ENCODE measurements around the gene CDYL2. TPM values are rescaled to one million over a fixed set of nuclear protein-coding genes. Genes with fewer than 3 reads are reported as not detected.
"Not testable (repeated sequence)": the region's sequence is repeated elsewhere in the genome, so short reads cannot be mapped to it uniquely, and the experiment has no call there.

The CDYL2 gene
- total RNA-seq, 1 donor from 2014 or later = 3.0 TPM

DNA sequence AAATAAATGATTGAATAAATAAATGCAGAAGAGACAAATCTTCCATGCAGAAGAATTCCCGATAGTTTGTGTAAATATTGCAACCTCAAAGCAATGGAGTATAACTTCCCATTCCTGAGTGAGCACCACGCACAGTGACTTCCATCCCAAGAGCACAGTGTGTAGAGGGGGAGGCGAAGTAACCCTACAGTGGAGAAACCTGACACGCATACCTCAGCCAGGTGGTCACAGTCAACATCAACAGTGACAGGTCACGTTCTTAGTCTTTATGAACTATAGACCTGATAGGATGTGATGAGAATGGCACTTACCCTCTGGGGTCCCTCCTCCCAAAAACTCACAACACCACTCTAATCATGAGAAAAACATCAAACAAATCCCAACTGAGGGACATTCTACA lies 152.0 kb downstream of the CDYL2 start:
- Mint-ChIP-seq H3K27me3 (ENCODE audit: low read depth) (peaks cover 2% of the 10 kb centered on the region), H3K27ac (no peak overlapping the region), H3K4me1 (no peaks in the 10 kb centered on the region), H3K9me3 (peaks cover 25% of the 10 kb centered on the region), H3K4me3 (no peak overlapping the region), H3K36me3 (no peaks in the 10 kb centered on the region)
- TF ChIP-seq, protein P1, sequence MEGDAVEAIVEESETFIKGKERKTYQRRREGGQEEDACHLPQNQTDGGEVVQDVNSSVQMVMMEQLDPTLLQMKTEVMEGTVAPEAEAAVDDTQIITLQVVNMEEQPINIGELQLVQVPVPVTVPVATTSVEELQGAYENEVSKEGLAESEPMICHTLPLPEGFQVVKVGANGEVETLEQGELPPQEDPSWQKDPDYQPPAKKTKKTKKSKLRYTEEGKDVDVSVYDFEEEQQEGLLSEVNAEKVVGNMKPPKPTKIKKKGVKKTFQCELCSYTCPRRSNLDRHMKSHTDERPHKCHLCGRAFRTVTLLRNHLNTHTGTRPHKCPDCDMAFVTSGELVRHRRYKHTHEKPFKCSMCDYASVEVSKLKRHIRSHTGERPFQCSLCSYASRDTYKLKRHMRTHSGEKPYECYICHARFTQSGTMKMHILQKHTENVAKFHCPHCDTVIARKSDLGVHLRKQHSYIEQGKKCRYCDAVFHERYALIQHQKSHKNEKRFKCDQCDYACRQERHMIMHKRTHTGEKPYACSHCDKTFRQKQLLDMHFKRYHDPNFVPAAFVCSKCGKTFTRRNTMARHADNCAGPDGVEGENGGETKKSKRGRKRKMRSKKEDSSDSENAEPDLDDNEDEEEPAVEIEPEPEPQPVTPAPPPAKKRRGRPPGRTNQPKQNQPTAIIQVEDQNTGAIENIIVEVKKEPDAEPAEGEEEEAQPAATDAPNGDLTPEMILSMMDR (IDR thresholded peaks at IDR 0.05; ENCODE audit: unreplicated experiment) = no peak
- DNase-seq (ENCODE audit: low spot score in 2 of 2, unreplicated experiment in 2 of 2) = no peak

DNA sequence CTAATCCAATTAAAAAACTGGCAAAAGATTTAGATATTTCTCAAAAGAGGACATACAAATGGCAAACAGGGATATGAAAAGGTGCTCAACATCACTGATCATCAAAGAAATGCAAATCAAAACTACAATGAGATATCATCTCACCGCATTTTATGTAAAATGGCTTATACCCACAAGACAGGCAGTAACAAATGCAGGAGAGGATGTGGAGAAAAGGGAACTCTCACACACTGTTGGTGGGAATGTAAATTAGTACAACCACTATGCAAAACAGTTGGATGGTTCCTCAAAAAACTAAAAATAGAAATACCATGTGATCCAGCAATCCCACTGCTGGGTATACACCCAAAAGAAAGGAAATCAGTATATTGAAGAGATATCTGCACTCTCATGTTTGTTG lies 154.1 kb downstream of the CDYL2 start:
- H3K36me3 Mint-ChIP-seq; H3K27ac Mint-ChIP-seq; H3K27me3 Mint-ChIP-seq (ENCODE audit: low read depth); H3K4me3 Mint-ChIP-seq; H3K4me1 Mint-ChIP-seq; DNase-seq (ENCODE audit: low spot score in 2 of 2, unreplicated experiment in 2 of 2): not testable (repeated sequence)
- peaks cover 36% of the 10 kb centered on the region for H3K9me3 Mint-ChIP-seq

DNA sequence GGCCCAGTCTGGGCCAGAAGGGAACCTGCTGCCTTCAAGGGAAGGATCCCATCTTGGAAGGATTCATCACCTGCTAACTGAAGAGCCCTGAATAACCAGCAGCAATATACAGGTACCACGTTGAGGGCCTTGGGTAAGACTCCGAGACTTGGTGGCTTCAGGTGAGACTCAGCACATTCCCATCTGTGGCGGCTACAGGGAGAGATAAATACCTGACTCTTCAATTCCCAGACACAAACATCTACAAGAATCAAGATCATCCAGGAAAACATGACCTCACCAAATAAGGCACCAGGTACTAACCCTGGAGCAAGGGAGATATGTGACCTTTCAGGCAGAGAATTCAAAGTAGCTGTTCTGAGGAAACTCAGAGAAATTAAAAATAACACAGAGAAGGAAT lies 164.1 kb downstream of the CDYL2 start:
- Mint-ChIP-seq H3K4me3 (no peak overlapping the region), H3K27me3 (ENCODE audit: low read depth) (no peaks in the 10 kb centered on the region), H3K36me3 (no peaks in the 10 kb centered on the region), H3K9me3 (peaks cover 21% of the 10 kb centered on the region), H3K4me1 (no peaks in the 10 kb centered on the region), H3K27ac (no peak overlapping the region)
- no peak for DNase-seq (ENCODE audit: low spot score in 2 of 2, unreplicated experiment in 2 of 2)
- TF ChIP-seq, protein P1 (IDR thresholded peaks at IDR 0.05; ENCODE audit: unreplicated experiment) = no peak

DNA sequence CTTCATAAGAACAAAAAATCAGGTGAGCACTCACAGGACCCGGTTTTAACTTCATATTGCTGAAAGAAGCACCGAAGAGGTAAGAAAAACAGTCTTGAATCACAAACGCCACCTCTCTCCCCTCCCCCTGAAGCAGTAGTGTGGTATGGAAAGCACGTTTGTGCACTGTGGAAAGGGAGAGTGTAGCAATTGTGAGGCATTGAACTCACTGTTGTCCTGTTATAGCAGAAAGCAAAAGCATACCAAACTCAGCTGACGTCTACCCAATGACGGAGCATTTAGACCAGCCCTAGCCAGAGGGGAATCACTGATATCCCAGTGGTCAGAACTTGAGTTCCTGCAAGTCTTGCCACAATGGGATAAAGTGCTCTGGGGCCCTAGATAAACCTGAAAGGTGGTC lies 164.8 kb downstream of the CDYL2 start:
- Mint-ChIP-seq H3K4me1 (no peaks in the 10 kb centered on the region), H3K36me3 (no peaks in the 10 kb centered on the region), H3K4me3 (no peak overlapping the region), H3K9me3 (peaks cover 28% of the 10 kb centered on the region), H3K27ac (no peak overlapping the region), H3K27me3 (ENCODE audit: low read depth) (no peaks in the 10 kb centered on the region)
- no peak for DNase-seq (ENCODE audit: low spot score in 2 of 2, unreplicated experiment in 2 of 2)
- TF ChIP-seq, protein P1 (IDR thresholded peaks at IDR 0.05; ENCODE audit: unreplicated experiment) = no peak

DNA sequence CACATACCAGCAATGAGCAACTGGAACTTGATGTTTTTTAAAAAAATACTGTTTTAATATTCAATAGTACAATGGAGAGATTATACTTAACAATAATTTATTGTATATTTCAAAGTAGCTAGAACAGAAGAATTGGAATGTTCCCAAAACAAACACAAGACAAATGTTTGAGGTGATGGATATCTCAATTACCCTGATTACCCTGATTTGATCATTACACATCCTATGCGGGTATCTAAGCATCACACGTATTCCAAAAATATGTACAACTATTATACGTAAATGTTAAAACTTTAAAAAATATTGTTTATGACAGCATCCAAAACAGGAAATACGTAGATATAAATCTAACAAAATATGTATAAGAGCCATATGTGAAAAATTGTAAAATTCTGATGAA lies 166.8 kb downstream of the CDYL2 start:
- DNase-seq (ENCODE audit: low spot score in 2 of 2, unreplicated experiment in 2 of 2) = no peak
- H3K36me3 Mint-ChIP-seq = no peaks in the 10 kb centered on the region
- no peak overlapping the region for H3K4me3 Mint-ChIP-seq
- H3K27ac Mint-ChIP-seq = no peak overlapping the region
- H3K27me3 Mint-ChIP-seq (ENCODE audit: low read depth) = no peaks in the 10 kb centered on the region
- no peaks in the 10 kb centered on the region for H3K4me1 Mint-ChIP-seq
- TF ChIP-seq, protein P1 (IDR thresholded peaks at IDR 0.05; ENCODE audit: unreplicated experiment) = no peak
- H3K9me3 Mint-ChIP-seq = peaks cover 33% of the 10 kb centered on the region

DNA sequence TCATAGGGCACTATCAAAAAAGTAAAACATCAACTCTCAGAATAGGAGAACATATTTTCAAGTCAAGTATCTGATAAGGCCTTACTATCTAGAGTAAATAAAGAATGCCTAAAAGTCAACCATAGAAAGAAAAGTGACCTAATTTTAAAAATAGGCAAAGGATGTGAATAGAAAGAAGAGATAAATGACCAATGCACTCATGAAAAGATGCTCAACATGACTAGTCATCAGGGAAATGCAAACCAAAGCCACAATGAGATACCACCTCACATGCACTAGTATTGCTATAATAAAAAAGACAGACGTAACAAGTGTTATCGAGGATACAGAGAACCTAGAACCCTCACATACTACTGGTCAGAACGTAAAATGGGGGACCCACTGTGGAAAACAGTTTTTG lies 172.8 kb downstream of the CDYL2 start:
- TF ChIP-seq, protein P1 (IDR thresholded peaks at IDR 0.05; ENCODE audit: unreplicated experiment) = no peak
- DNase-seq (ENCODE audit: low spot score in 2 of 2, unreplicated experiment in 2 of 2) = no peak
- no peaks in the 10 kb centered on the region for H3K36me3 Mint-ChIP-seq
- no peak overlapping the region for H3K27ac Mint-ChIP-seq
- no peaks in the 10 kb centered on the region for H3K27me3 Mint-ChIP-seq (ENCODE audit: low read depth)
- peaks cover 40% of the 10 kb centered on the region for H3K9me3 Mint-ChIP-seq
- H3K4me3 Mint-ChIP-seq = no peak overlapping the region
- no peaks in the 10 kb centered on the region for H3K4me1 Mint-ChIP-seq
